T-cell (primary cell): ENCODE data around the gene SMG6. TPM values are rescaled to one million over a fixed set of nuclear protein-coding genes. Genes with fewer than 3 reads are reported as not detected.
A peak's percentile ranks its signal among the peaks of the same experiment; 100 is the strongest.

Source experiments
- ATAC-seq, 4 experiments: fragments of 200-7000 bp in 3 of 4; fragments of 150-1000 bp in 1 of 4; cut with Tn5 transposase; replicated peaks in 1 of 4; 1 replicate in 3 of 4; 2 replicates in 1 of 4; pipeline ENCODE4 v1.10.0; 2021; ENCODE audit warnings: moderate library complexity in 3 of 4, mild to moderate bottlenecking in 2 of 4, moderate number of reproducible peaks in 1 of 4
- CTCF ChIA-PET, 2 donors: fragments of 300-600 bp; sonication (Branson Sonifier 250); formaldehyde crosslinking; loops; one replicate each; lab custom pipeline; 2022; ENCODE audit warnings: antibody characterized with exemption in 2 of 2; lab: Charles Lee
- POLR2A ChIA-PET, 2 donors: fragments of 300-600 bp; sonication (Branson Sonifier 250); formaldehyde crosslinking; loops; one replicate each; lab custom pipeline; 2022; ENCODE audit warnings: antibody characterized with exemption in 2 of 2; lab: Charles Lee
- DNase-seq, 35 experiments: peaks; one replicate each; pipeline versions ENCODE4 v3.0.0 to v3.0.0-alpha.2; 2013 to 2023
- H3K27ac ChIP-seq: one replicate; pipeline ENCODE4 v1.5.1; 2013; ENCODE audit warnings: low read length
- H3K27me3 ChIP-seq, 2 experiments: replicated peaks in 1 of 2; 1 replicate in 1 of 2; 2 replicates in 1 of 2; pipeline versions ENCODE4 v1.6.1 to v1.7.0; 2013; ENCODE audit warnings: low read length in 1 of 2, mixed read lengths in 1 of 2; ENCODE audit not compliant: control insufficient read depth in 2 of 2, insufficient read depth in 2 of 2; ENCODE audit errors: extremely low read depth in 1 of 2
- H3K36me3 ChIP-seq, 2 donors: 1 replicate in 1 of 2; 2 replicates in 1 of 2; pipeline versions ENCODE4 v1.6.1 to v1.7.0; 2013; ENCODE audit warnings: low read length in 1 of 2; ENCODE audit not compliant: control insufficient read depth in 2 of 2, insufficient read depth in 1 of 2; ENCODE audit errors: extremely low read depth in 1 of 2
- H3K4me1 ChIP-seq, 2 experiments: 1 replicate in 1 of 2; 2 replicates in 1 of 2; pipeline versions ENCODE4 v1.6.1 to v1.7.0; 2013; ENCODE audit warnings: low read length in 2 of 2, mixed read lengths in 1 of 2; ENCODE audit not compliant: insufficient read depth in 2 of 2, control insufficient read depth in 1 of 2; ENCODE audit errors: extremely low read depth in 1 of 2
- H3K4me3 ChIP-seq, 2 donors: 1 replicate in 1 of 2; 2 replicates in 1 of 2; pipeline versions ENCODE4 v1.5.1 to v1.7.0; 2013; ENCODE audit warnings: mild to moderate bottlenecking in 2 of 2, low read length in 1 of 2, moderate library complexity in 1 of 2; ENCODE audit not compliant: control insufficient read depth in 1 of 2; ENCODE audit errors: extremely low read depth in 1 of 2
- H3K9me3 ChIP-seq: 2 replicates; pipeline ENCODE4 v1.7.0; 2013
- H3K27ac Mint-ChIP-seq, 2 donors: one replicate each; pipeline ENCODE4 v1.8.0; 2020 to 2021; ENCODE audit warnings: mild to moderate bottlenecking in 2 of 2, mixed read lengths in 2 of 2
- H3K27me3 Mint-ChIP-seq, 2 donors: one replicate each; pipeline ENCODE4 v1.8.0; 2021 to 2022; ENCODE audit warnings: mixed read lengths in 2 of 2
- H3K36me3 Mint-ChIP-seq: one replicate; pipeline ENCODE4 v1.8.0; 2021; ENCODE audit warnings: mixed read lengths
- H3K4me1 Mint-ChIP-seq, 3 donors: one replicate each; pipeline ENCODE4 v1.8.0; 2020 to 2022; ENCODE audit warnings: mixed read lengths in 3 of 3, mild to moderate bottlenecking in 1 of 3
- H3K4me3 Mint-ChIP-seq, 3 donors: one replicate each; pipeline ENCODE4 v1.8.0; 2020 to 2022; ENCODE audit warnings: mild to moderate bottlenecking in 3 of 3, mixed read lengths in 3 of 3, moderate library complexity in 3 of 3
- H3K9me3 Mint-ChIP-seq, 3 donors: one replicate each; pipeline ENCODE4 v1.8.0; 2020 to 2022; ENCODE audit warnings: mixed read lengths in 3 of 3
- WGBS: methylation state at CpG from one replicate; pipeline ENCODE4 v1.1.5; 2013; ENCODE audit warnings: missing lambda C conversion rate; ENCODE audit not compliant: insufficient coverage; 5-methylcytosine and 5-hydroxymethylcytosine counted together
- total RNA-seq, 35 experiments: library from RNA in 6 of 35; stranded (reverse) in 6 of 35; fragments of 120-200 nt in 1 of 35; gene quantifications; one replicate each; pipeline versions ENCODE4 v1.2.1 to v1.2.4 and lab custom pipeline; 2013 to 2026

Gene SMG6
- total RNA-seq, 5 donors from 2014 or later (not counting 1 experiment from before 2014, with no cell fraction given) = 42.7 to 55.4 (median 45.9) TPM

- no peaks in the 10 kb centered on the region for H3K36me3 ChIP-seq
- peak overlapping the region; percentile 76 for H3K27ac ChIP-seq
- H3K27me3 Mint-ChIP-seq = peaks cover 0 to 2% of the 10 kb centered on the region in 2 donors
- peak overlapping the region; percentile 76 to 79 (median 76) for H3K4me3 Mint-ChIP-seq
- 3% methylated on average over 48 of the region's 84 CpGs for WGBS
- DNase-seq (peak; percentile 49 to 88 (median 64)), ATAC-seq (peak; percentile 17 to 34 (median 26))
- CTCF ChIA-PET = interaction anchor here (0.6 to 4.1 kb wide), 9 partner anchors 26 to 300 kb away, joined by 3 to 32 read pairs (median 3); no protein-coding TSS in a partner anchor
- H3K36me3 Mint-ChIP-seq = no peaks in the 10 kb centered on the region
- no peaks in the 10 kb centered on the region for H3K9me3 Mint-ChIP-seq
- peak overlapping the region; percentile 47 to 58 for H3K4me3 ChIP-seq
- peaks cover 2 to 39% of the 10 kb centered on the region in 2 experiments for H3K27me3 ChIP-seq
- H3K27ac Mint-ChIP-seq = peak overlapping the region; percentile 70 to 77
- peaks cover 16 to 32% (median 29%) of the 10 kb centered on the region in 3 donors for H3K4me1 Mint-ChIP-seq
- no peaks in the 10 kb centered on the region for H3K9me3 ChIP-seq
- peaks cover 23 to 68% of the 10 kb centered on the region in 2 experiments for H3K4me1 ChIP-seq
- POLR2A ChIA-PET = no interaction called here
Observed at GRCh38 chr17:2053380-2054261, 250.0 kb downstream of the SMG6 start.

GRCh38 chr17:2051933-2052559 lies 251.5 kb downstream of the SMG6 start:
- Histone ChIP-seq H3K36me3 (no peaks in the 10 kb centered on the region), H3K27ac (no peak overlapping the region), H3K9me3 (no peaks in the 10 kb centered on the region), H3K27me3 (peaks cover 0 to 42% of the 10 kb centered on the region in 2 experiments), H3K4me3 (no peak overlapping the region), H3K4me1 (peaks cover 25 to 62% of the 10 kb centered on the region in 2 experiments)
- Mint-ChIP-seq H3K36me3 (no peaks in the 10 kb centered on the region), H3K4me1 (peaks cover 21 to 32% (median 31%) of the 10 kb centered on the region in 3 donors), H3K27ac (peak overlapping the region; percentile 53 to 58), H3K9me3 (no peaks in the 10 kb centered on the region), H3K4me3 (peak overlapping the region; percentile 43 to 74 (median 46)), H3K27me3 (no peaks in the 10 kb centered on the region)
- ATAC-seq (no peak), DNase-seq (no peak)
- ChIA-PET POLR2A (no interaction called here), CTCF (interaction anchor here in 1 of 2 donors (1.4 kb wide), 1 partner anchor 168 kb away, joined by 3 read pairs; no protein-coding TSS in a partner anchor)
- WGBS = 68% methylated on average over 12 of the region's 14 CpGs

GRCh38 chr17:2051061-2051932 lies 252.3 kb downstream of the SMG6 start:
- H3K4me3 Mint-ChIP-seq = peak overlapping the region; percentile 43 to 74 (median 46)
- no peak overlapping the region for H3K4me3 ChIP-seq
- 11% methylated on average over 64 of the region's 81 CpGs for WGBS
- ATAC-seq = no peak
- peaks cover 0 to 38% of the 10 kb centered on the region in 2 experiments for H3K27me3 ChIP-seq
- peaks cover 21 to 30% (median 29%) of the 10 kb centered on the region in 3 donors for H3K4me1 Mint-ChIP-seq
- H3K36me3 ChIP-seq = no peaks in the 10 kb centered on the region
- DNase-seq = peak in 1 of 35 experiments; percentile 51
- peaks cover 23 to 58% of the 10 kb centered on the region in 2 experiments for H3K4me1 ChIP-seq
- ChIA-PET POLR2A (no interaction called here), CTCF (interaction anchor here in 1 of 2 donors (0.6 to 1.4 kb wide), 2 partner anchors 168 to 764 kb away, joined by 3 to 4 read pairs; no protein-coding TSS in a partner anchor)
- H3K9me3 Mint-ChIP-seq = no peaks in the 10 kb centered on the region
- peak overlapping the region in 1 of 2 donors; percentile 58 for H3K27ac Mint-ChIP-seq
- no peak overlapping the region for H3K27ac ChIP-seq
- no peaks in the 10 kb centered on the region for H3K27me3 Mint-ChIP-seq
- H3K36me3 Mint-ChIP-seq = no peaks in the 10 kb centered on the region
- H3K9me3 ChIP-seq = no peaks in the 10 kb centered on the region

DNA sequence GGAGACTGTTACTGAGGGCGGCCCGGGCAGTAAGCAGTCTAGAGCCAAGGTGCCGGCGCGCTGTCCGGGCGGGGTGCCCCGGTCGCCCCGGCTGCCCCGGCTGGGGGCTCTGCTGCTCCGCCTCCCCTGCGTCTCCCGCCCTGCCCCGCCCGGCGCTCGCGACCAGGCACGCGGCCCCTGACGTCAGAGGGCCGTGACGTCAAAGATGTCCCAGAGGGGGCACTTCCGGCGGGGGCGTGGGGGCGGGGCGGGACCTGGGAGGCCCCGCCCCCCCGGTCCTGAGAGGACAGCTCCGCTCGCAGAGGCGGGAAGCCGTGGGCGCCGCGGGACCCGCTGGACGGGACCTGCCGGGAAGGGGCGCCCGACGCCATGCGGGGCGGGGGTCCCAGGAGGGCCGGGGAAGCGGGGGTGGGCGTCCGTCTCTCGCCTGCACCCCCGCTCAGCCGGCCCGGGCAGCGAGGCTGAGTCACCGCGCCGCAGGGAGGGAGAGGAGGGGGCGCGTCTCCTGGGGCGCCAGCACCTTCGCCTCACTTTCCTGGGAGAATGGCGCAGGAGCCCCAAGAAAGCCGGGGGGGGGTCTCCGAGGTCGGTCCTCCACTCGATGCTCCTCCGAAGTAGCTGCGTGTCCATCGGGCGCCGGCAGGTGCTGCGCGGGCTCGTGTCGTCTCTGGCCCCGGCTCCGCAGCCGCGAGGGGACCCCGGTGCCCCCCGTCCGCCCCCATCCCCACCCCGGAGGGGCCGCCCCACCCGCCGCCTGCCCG lies 253.1 kb downstream of the SMG6 start:
- no peaks in the 10 kb centered on the region for H3K36me3 ChIP-seq
- peak overlapping the region; percentile 34 to 44 for H3K4me3 ChIP-seq
- Mint-ChIP-seq H3K27me3 (no peaks in the 10 kb centered on the region), H3K27ac (no peak overlapping the region), H3K36me3 (no peaks in the 10 kb centered on the region), H3K4me3 (peak overlapping the region in 1 of 3 donors; percentile 74), H3K4me1 (peaks cover 21 to 30% (median 29%) of the 10 kb centered on the region in 3 donors), H3K9me3 (no peaks in the 10 kb centered on the region)
- POLR2A ChIA-PET = no interaction called here
- H3K27ac ChIP-seq = no peak overlapping the region
- peak in 34 of 35 experiments; percentile 47 to 87 (median 66) for DNase-seq
- H3K27me3 ChIP-seq = peaks cover 0 to 35% of the 10 kb centered on the region in 2 experiments
- ATAC-seq = peak; percentile 21 to 38 (median 28)
- WGBS = 2% methylated on average over 70 of the region's 88 CpGs
- CTCF ChIA-PET = interaction anchor here in 1 of 2 donors (0.6 to 1.4 kb wide), 2 partner anchors 169 to 764 kb away, joined by 3 to 4 read pairs; no protein-coding TSS in a partner anchor
- peaks cover 23 to 54% of the 10 kb centered on the region in 2 experiments for H3K4me1 ChIP-seq
- no peaks in the 10 kb centered on the region for H3K9me3 ChIP-seq

DNA sequence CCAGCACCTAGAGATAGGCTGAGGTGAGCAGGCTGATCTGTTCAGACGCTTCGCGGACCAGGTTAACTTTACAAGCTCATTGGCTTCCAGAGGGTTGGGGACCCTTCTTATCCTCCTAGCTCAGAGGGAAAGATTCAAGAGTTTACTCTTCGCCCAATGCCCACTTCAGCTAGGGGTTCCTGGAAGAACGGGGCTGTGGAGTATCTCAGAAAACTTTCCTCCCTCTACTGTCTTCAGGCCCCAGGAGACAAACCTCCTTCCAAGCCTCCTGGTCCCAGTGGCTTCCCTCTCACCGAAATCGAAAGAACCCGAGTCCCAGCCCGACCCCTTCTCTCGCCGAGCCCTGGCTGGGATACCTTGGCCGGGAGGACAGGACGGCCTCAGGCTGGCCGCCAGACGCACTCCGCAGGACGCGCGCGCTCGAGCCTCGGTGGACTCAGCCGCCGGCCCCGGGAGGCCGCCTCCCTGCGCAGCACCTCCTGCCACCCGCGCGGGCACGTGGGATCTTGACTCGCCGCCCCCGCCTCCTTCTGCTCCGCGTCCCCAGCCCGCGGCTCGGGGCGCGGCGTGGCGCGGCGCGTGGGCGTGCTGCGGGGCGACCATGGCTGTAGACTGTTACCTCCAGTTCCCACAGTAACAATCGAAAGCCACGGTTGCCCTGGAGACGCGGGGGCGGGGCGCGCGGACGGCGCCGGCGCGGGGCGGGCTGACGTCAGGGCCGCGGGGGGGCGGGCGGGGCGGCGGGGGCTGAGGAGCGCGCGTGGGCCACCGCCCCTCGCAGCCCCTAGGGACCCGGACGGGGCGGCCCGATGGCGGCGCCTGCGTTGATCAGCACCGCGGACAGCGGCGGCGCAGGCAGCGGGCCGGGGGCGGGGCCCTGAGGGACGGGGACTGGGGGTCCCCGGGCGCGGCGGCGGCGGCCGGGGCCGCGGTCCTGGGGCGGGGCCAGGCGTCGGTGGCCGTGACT lies 254.0 kb downstream of the SMG6 start:
- ATAC-seq (peak; percentile 59 to 73 (median 66)), DNase-seq (peak; percentile 70 to 95 (median 83))
- no peak overlapping the region for H3K27ac ChIP-seq
- peaks cover 23 to 52% of the 10 kb centered on the region in 2 experiments for H3K4me1 ChIP-seq
- H3K36me3 Mint-ChIP-seq = no peaks in the 10 kb centered on the region
- H3K27me3 ChIP-seq = peaks cover 0 to 34% of the 10 kb centered on the region in 2 experiments
- no peaks in the 10 kb centered on the region for H3K9me3 Mint-ChIP-seq
- peaks cover 21 to 31% (median 30%) of the 10 kb centered on the region in 3 donors for H3K4me1 Mint-ChIP-seq
- H3K4me3 ChIP-seq = peak overlapping the region; percentile 55 to 75
- H3K4me3 Mint-ChIP-seq = peak overlapping the region; percentile 60 to 68 (median 67)
- POLR2A ChIA-PET = no interaction called here
- H3K27me3 Mint-ChIP-seq = no peaks in the 10 kb centered on the region
- 3% methylated on average over 102 of the region's 104 CpGs for WGBS
- CTCF ChIA-PET = no interaction called here
- H3K36me3 ChIP-seq = no peaks in the 10 kb centered on the region
- H3K9me3 ChIP-seq = no peaks in the 10 kb centered on the region
- H3K27ac Mint-ChIP-seq = no peak overlapping the region
